GM19468 (cell line): ENCODE results near the gene GAS5.
"Not testable (repeated sequence)": the region's sequence is repeated elsewhere in the genome, so short reads cannot be mapped to it uniquely, and the experiment has no call there.

Experiments used
- ATAC-seq: cut with Tn5 transposase; IDR thresholded peaks from one replicate; pipeline ENCODE4 v1.9.1; 2021; ENCODE audit warnings: mild to moderate bottlenecking, moderate library complexity, moderate number of reproducible peaks; ENCODE audit not compliant: unreplicated experiment; ENCODE audit errors: extremely low read depth

Gene GAS5

GRCh38 chr1:173867753-173868265, at the start of gene GAS5:
Gene GAS5, minus strand, starts transcription at chr1:173867989.
- ATAC-seq = peak; percentile 55

GRCh38 chr1:173917149-173917548, 49.4 kb upstream of the GAS5 start, which contains the start of gene SERPINC1:
Gene SERPINC1, minus strand, starts transcription at chr1:173917327. Its CDS starts 68 bp downstream, at chr1:173917259.
- no peak for ATAC-seq

- ATAC-seq = no peak
These were observed 48.9 kb upstream of the GAS5 start for GRCh38 chr1:173916667-173917066.

- ATAC-seq = no peak
These were observed 47.8 kb upstream of the GAS5 start for GRCh38 chr1:173915596-173915995.

GRCh38 chr1:173914366-173914871, 46.6 kb upstream of the GAS5 start:
- no peak for ATAC-seq

GRCh38 chr1:173913111-173913510, 45.3 kb upstream of the GAS5 start:
- ATAC-seq = no peak

- no peak for ATAC-seq
These were observed 36.2 kb upstream of the GAS5 start for GRCh38 chr1:173903827-173904531.

GRCh38 chr1:173900992-173901391, 33.2 kb upstream of the GAS5 start:
- no peak for ATAC-seq

- ATAC-seq = no peak
These were observed 32.6 kb upstream of the GAS5 start for GRCh38 chr1:173900427-173900826.

GRCh38 chr1:173894189-173894588, 26.4 kb upstream of the GAS5 start:
- no peak for ATAC-seq

- ATAC-seq = no peak
These were observed 25.8 kb upstream of the GAS5 start for GRCh38 chr1:173893611-173894010.

- ATAC-seq = no peak
These were observed 22.1 kb upstream of the GAS5 start for GRCh38 chr1:173889885-173890284.

- no peak for ATAC-seq
These were observed 21.0 kb upstream of the GAS5 start for GRCh38 chr1:173888749-173889148.

GRCh38 chr1:173887627-173888026, 19.8 kb upstream of the GAS5 start:
- no peak for ATAC-seq

GRCh38 chr1:173886746-173887611, 19.2 kb upstream of the GAS5 start:
- ATAC-seq = no peak

GRCh38 chr1:173884701-173885100, 16.9 kb upstream of the GAS5 start:
- ATAC-seq = no peak

- not testable (repeated sequence) for ATAC-seq
These were observed 13.3 kb upstream of the GAS5 start for GRCh38 chr1:173881117-173881516.

- ATAC-seq = no peak
These were observed 10.5 kb upstream of the GAS5 start for GRCh38 chr1:173878251-173878650.

GRCh38 chr1:173876732-173877131, 8.9 kb upstream of the GAS5 start:
- no peak for ATAC-seq

GRCh38 chr1:173871500-173871899, 3.7 kb upstream of the GAS5 start:
- no peak for ATAC-seq

- ATAC-seq = no peak
These were observed 3.3 kb upstream of the GAS5 start for GRCh38 chr1:173871091-173871490.
